HG02970 (cell line): Measurements from ENCODE around the gene OR2T6.
"Not testable (repeated sequence)": the region's sequence is repeated elsewhere in the genome, so short reads cannot be mapped to it uniquely, and the experiment has no call there.

Experiments used
- ATAC-seq: cut with Tn5 transposase; IDR thresholded peaks from one replicate; pipeline ENCODE4 v1.9.1; 2021; ENCODE audit warnings: mild to moderate bottlenecking, moderate library complexity, moderate number of reproducible peaks; ENCODE audit not compliant: unreplicated experiment, low FRiP score

Gene OR2T6

DNA sequence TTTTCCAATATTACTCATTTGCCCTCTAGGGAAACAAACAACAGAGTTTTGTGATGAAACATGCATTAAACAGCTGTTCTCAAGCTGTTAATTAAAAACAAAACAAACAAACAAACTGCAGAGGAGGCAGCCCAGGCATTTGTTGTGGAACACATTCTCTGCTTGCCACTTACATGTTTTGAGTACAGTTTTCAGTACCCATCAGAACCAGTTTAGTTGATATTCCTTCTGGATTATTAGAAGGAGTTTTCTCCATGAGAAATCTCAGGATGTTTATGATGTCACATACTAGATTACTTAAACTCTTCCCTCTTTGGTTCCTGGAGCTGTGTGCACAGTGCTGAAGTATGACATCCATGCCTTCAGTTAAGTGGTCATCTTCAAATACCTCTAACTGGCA is at the start of gene OR2T6:
TSS of gene OR2T6 (plus strand) at position 301 of the 400 bp plus-strand sequence. CDS start 11,863 bp downstream, outside the sequence.
- ATAC-seq: no peak

GRCh38 chr1:248343451-248343850 is 32.1 kb upstream of the OR2T6 start:
- ATAC-seq: no peak

GRCh38 chr1:248348475-248348874 is 27.1 kb upstream of the OR2T6 start, which contains the start of gene OR14C36:
OR14C36 (plus strand) TSS chr1:248348775; CDS start chr1:248348775, 0 bp downstream.
- ATAC-seq: no peak

DNA sequence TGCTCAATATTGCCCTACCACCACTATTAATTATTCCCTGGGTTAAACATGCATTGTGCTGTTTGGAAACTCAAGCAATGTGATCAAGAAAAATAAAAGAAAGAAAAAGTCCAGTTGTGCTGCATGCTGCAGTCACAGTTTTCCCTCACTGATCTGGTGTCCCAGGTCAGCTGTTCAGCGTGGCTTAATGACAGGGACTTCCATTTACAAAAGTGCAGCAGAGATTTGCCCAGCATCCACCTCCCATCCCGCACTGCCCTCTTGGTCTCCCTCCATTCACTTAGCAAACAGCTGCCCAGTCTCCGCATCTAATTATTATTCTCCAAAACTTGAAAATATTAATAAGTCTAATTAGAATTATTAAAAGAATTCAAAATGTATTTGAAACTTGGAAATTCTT is 16.1 kb upstream of the OR2T6 start:
- ATAC-seq: no peak

GRCh38 chr1:248361121-248361715 is 14.3 kb upstream of the OR2T6 start, which contains the start of gene OR2T4:
OR2T4 (plus strand) TSS chr1:248361665; CDS start chr1:248361665, 0 bp downstream.
- no peak for ATAC-seq

DNA sequence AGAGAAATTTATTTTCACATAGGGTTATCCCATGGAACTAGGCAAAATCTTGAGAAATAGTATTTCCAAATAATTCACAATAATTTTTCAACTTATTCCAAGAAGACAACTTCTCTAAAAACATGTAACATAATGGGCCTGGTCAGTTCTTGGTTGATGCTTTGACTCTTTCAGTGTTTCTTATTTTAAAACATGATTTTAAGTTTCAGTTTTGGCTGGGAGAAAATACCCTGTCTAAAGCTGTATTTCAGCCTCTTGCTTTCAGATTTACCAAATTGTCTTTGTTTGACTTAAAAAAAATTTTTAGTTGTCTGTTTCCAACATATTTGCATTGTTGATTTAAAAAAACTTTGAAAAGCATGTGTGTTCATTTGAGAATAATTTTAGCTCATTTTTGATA is 8.9 kb upstream of the OR2T6 start:
- ATAC-seq: no peak

DNA sequence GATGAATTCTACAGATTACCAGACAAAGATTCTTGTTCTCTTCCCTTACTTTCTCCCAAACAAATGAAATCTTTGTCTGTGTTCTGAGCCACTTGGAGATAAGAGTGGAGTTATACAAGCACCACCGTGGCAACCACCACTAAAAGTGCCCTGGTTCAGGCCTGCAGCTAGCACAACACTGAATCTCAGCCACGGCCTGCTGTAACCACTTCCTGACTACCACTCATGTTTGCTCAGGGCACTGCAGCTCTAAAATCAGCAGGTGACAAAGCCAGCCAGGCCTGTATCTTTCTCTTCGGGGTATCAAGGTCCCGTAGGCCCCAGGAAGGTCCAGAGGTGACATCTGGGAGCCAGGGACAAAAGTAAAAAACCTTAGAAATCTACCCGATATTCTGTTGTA is 3.2 kb upstream of the OR2T6 start:
- ATAC-seq: no peak

DNA sequence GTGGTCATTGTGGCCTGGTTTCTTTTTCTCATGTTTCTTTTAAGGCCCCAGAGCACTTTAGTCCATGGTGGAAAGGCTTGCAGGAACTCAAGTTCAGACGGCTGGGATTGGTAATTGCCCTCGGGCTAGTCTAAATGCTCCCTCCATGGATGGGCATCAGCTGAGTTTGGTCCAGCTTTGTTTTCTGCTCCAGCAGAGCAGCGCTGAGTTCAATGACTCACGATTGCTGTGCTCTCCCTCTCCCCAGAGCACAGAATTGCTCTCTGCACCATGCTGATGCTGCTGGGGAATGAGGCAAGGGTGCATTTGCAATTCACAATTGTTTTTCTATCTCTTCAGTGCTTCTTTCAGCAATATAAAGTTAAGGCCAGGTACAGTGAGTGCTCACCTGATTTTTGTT is 1.8 kb upstream of the OR2T6 start:
- ATAC-seq: no peak

- ATAC-seq: no peak
These were observed 1.4 kb downstream of the OR2T6 start for GRCh38 chr1:248376916-248377315.

DNA sequence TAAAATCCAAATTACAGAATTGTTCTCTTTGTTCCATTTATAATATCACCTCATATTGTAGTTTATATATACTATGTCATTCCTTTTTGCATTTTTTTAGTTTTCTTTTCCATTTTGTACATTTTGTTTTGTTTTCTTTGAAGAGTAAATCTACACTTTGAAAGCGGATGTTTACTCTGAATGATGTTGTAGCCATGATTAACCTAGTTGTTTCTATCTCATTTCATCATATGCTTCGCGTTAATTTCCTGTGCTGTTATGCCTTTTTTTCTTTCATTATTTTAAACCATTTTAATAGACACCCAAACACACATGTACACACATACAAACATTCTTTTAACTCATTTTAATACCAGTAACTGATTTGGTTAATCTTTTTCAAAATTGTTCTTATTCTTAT is 5.3 kb downstream of the OR2T6 start:
- ATAC-seq: no peak

DNA sequence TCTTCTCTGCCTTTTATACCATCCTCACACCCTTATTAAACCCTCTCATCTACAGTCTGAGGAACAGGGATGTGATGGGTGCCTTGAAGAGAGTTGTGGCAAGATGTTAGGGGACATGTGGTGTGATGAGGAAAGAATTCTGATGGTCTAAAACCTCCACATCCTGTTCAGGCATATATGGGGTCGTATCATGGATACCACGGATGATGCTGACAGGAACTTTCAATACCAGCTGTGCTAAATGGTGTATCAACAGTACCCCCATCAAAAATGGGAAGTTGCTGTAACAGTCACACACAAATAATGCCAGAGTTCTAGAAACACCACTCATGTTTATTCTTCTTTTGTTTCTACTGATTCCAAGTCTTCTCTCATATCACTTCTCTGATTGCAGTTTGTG is 12.9 kb downstream of the OR2T6 start:
- no peak for ATAC-seq

GRCh38 chr1:248393050-248393449 is 17.5 kb downstream of the OR2T6 start:
- ATAC-seq: no peak

DNA sequence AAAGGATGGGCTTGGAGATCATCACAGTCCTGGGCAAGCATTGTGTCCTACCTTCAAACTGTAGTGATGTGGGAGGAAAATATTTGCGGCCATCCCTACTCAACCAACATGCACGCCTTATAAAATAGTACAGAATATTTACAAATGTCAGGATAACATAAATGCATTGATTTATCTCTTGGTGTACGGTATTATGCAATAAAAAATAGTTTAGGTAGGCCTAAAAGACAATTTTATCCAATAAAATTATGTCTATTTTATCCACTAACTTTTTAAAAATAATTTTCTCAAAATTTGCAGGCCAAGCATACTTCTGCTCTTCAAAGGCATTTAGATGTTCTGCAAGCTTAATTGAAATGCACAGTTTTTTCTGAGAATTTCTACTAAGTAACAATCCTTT is 27.2 kb downstream of the OR2T6 start, which contains the start of gene OR2T1:
TSS of gene OR2T1 (plus strand) at position 301 of the 400 bp plus-strand sequence. CDS start 3,100 bp downstream, outside the sequence.
- ATAC-seq: no peak

DNA sequence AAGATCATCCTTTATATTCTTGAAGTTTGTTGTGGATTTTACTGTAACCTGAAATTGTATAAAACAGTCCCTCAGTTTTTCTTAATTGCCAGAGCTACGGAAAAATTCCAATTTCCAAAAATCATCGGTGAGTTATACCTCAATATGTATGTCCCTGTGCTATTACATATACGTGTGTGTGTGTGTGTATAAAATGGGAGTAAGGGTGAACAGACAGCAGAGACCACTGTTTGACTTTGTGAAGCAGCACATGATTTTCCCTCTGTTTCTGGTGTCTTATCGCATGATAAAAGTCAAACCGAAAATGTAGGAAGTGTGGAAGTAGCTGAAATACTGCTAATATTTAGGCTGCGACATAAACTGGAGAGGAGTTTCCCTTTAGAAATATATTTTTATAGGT is 28.5 kb downstream of the OR2T6 start:
- no peak for ATAC-seq

DNA sequence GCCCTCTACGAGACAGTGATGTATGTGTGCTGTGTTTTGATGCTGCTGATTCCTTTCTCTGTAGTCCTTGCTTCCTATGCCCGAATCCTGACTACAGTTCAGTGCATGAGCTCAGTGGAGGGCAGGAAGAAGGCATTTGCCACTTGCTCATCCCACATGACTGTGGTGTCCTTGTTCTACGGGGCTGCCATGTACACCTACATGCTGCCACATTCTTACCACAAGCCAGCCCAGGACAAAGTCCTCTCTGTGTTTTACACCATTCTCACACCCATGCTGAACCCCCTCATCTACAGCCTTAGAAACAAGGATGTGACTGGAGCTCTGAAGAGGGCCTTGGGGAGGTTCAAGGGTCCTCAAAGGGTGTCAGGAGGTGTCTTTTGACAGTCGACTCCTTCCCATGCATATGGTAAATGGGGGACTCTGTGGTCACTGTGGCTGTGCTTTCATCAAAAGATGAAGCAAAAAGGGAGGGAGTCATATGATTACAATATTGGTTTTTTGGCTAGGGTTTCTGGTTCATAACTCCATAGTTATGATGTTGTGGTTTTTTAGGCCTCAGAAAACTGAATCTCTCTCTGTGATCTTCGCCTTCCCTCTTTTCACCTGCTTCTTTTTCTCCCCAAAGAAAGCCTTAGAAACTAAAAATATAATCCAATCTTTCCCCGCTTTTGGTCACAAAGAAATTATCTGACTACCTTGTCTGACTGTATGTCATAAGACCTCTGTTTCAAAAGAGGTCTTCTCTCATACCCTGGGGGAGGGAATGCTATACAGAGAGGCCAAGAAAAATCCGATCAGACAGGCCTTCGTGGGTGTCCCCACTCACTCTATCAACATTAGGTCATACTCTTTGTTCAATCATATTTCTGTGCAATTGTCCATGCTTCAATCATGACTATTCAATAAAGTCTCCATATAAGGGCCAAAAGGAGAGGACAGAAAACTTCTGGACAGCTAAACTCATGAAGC is 31.5 kb downstream of the OR2T6 start:
- no peak for ATAC-seq

DNA sequence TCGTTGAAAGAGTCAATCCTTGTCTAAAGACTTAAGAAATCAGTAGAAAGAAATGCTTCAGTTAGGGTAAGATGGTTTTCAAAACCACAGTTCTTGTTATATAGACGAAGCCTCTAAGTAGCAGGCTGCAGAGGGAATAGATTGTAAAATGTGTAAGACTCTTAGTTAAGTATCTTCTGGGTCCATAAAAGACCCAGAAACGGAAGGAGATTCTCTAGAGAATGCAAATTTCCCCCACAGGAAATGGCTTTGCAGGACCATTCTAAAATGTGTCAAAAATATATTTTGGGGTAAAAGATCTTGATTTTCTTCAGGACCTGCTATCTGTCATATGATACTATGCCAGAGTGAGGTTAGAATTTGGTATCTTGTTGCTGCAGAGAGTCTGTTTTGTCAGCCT is 40.7 kb downstream of the OR2T6 start:
- no peak for ATAC-seq

DNA sequence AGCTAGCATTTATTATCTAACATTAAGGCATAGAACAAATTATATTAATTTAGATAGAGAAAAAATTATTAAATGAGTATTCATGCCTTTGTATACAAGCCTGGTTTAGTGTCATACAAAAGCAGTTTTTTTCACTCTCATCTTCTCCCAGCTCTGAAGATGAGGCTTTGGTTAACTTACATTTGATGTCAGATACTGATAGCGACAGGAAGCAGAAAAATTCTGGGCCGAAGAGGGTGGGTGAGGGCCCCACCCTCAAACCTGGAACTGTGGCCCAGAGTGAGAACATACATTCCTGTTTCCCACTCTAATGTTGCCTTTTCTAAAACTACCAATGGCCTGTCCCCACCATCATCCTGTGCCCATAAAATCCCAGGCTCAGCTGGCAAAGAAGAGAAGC is 42.3 kb downstream of the OR2T6 start:
- no peak for ATAC-seq

- ATAC-seq: no peak
These were observed 45.8 kb downstream of the OR2T6 start for GRCh38 chr1:248421384-248421783.

GRCh38 chr1:248427526-248428191 is 52.1 kb downstream of the OR2T6 start:
- ATAC-seq: not testable (repeated sequence)

GRCh38 chr1:248428192-248428533 is 52.6 kb downstream of the OR2T6 start:
- not testable (repeated sequence) for ATAC-seq

- not testable (repeated sequence) for ATAC-seq
These were observed 56.1 kb downstream of the OR2T6 start for GRCh38 chr1:248431683-248432082.
